SH-SY5Y (cell line): ENCODE data around the gene AP1B1.

Source experiments
- GATA2 ChIP-seq: IDR thresholded peaks from 2 replicates; pipeline ENCODE4 v1.6.1; 2011; ENCODE audit warnings: mild to moderate bottlenecking, low read depth, low read length
- GATA3 ChIP-seq: IDR thresholded peaks from 2 replicates; pipeline ENCODE4 v1.6.1; 2011; ENCODE audit warnings: low read depth, mild to moderate bottlenecking, low read length, moderate library complexity

The AP1B1 gene

GRCh38 chr22:29353286-29353685 is 35.1 kb downstream of the AP1B1 start:
- no peak for TF ChIP-seq GATA3
- no peak for TF ChIP-seq GATA2

- TF ChIP-seq GATA2, result no peak
- no peak for TF ChIP-seq GATA3
Measured at GRCh38 chr22:29352778-29353177, 35.6 kb downstream of the AP1B1 start.

GRCh38 chr22:29351891-29352290 is 36.5 kb downstream of the AP1B1 start:
- TF ChIP-seq GATA2 (no peak), GATA3 (no peak)

- TF ChIP-seq GATA2 (no peak), GATA3 (no peak)
Measured at GRCh38 chr22:29351042-29351441, 37.3 kb downstream of the AP1B1 start.

GRCh38 chr22:29348956-29349355 is 39.4 kb downstream of the AP1B1 start:
- TF ChIP-seq GATA3 (no peak), GATA2 (no peak)

- TF ChIP-seq GATA3 (no peak), GATA2 (no peak)
Measured at GRCh38 chr22:29348041-29348440, 40.3 kb downstream of the AP1B1 start.

GRCh38 chr22:29346659-29347058 is 41.7 kb downstream of the AP1B1 start:
- TF ChIP-seq GATA2 (no peak), GATA3 (no peak)

GRCh38 chr22:29345932-29346331 is 42.4 kb downstream of the AP1B1 start:
- TF ChIP-seq GATA2 (no peak), GATA3 (no peak)

GRCh38 chr22:29344137-29344536 is 44.2 kb downstream of the AP1B1 start:
- TF ChIP-seq GATA2 (peak; percentile 82), GATA3 (no peak; the same call in 1 of the 2 replicates)

- TF ChIP-seq GATA3 (no peak), GATA2 (no peak)
Measured at GRCh38 chr22:29343313-29343805, 45.0 kb downstream of the AP1B1 start.

GRCh38 chr22:29342577-29343312 is 45.6 kb downstream of the AP1B1 start:
- TF ChIP-seq GATA2 (peak; percentile 59; the same call in 1 of the 2 replicates), GATA3 (no peak)

- TF ChIP-seq GATA3 (no peak), GATA2 (no peak)
Measured at GRCh38 chr22:29342177-29342576, 46.2 kb downstream of the AP1B1 start.

GRCh38 chr22:29341849-29342127 is 46.6 kb downstream of the AP1B1 start:
- TF ChIP-seq GATA3 (no peak), GATA2 (no peak)

GRCh38 chr22:29341056-29341848 is 47.1 kb downstream of the AP1B1 start:
- TF ChIP-seq GATA3 (no peak), GATA2 (no peak)

- TF ChIP-seq GATA3 (no peak), GATA2 (no peak)
Measured at GRCh38 chr22:29340566-29340965, 47.8 kb downstream of the AP1B1 start.

GRCh38 chr22:29339381-29340235 is 48.8 kb downstream of the AP1B1 start:
- TF ChIP-seq GATA2 (no peak), GATA3 (no peak)
